Daoy (cell line): Measurements from ENCODE around the gene FGFR4. TPM values are rescaled to one million over a fixed set of nuclear protein-coding genes. Genes with fewer than 3 reads are reported as not detected.

Experiments
- DNase-seq: peaks from one replicate; pipeline ENCODE4 v3.0.0-alpha.2; 2015; ENCODE audit warnings: low read depth
- total RNA-seq: library from RNA; depleted of rRNA; stranded (reverse); fragments of >200 nt; shearing (Covaris generic); gene quantifications from 2 replicates; pipeline ENCODE4 v1.2.3, GENCODE V29; 2014

Gene FGFR4
- total RNA-seq, 1 experiment from 2014 or later: 0.97 TPM

DNA sequence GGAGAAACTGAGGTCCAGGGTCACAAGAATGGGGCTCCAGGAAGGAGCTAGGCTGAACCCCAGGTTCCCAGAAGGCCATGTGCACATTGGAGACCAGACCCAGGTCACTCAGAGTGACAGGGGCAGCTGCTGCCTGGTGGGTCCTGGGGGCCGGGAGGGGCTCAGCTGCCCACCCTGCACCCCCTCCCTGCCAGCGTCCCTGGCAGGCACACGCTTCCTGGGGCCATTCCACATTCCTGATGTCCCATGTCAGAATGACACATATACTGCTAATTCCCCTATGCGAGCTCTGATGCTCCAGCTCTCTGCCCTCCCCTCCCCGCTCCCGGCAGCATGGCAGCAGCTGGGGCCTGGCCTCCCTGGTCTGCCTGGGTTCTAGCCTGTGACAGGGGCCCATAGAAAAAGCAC, 14.0 kb downstream of the FGFR4 start:
- DNase-seq: peak; percentile 38

DNA sequence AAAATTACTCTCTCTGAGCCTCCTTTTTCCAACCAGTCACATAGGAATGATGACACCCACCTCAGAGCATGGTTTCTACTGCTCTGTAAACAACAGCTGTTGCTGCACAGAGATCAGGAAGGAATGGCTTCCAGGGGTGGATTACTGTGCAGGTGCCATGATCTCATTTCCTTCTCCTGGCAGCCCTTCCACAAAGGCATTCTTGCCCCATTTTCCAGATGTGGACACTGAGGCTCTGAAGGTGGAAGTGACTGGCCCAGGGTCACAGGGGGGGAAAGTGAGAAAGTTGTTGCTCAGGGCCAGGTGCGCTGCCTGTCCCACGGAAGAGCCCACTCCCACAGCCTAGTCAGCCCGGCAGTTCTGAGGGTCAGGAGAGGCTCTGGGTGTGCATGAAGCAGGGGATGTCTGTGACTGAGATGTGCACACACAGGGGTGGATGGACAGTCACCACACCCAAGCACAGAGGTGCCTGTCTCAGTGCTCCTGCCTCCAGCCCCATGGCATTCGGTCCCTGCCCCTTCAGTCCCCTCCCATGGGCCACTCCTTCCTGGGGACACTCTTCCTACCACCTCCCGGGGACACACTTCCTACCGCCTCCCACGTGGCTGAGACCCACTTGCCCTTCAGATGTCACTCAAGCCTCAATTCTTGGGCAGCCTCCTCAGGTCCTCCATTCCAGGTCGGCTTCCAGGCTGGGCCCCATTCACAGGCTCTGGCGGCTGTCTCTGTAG, 17.0 kb downstream of the FGFR4 start:
- DNase-seq: no peak

GRCh38 chr5:177105691-177106476, 19.2 kb downstream of the FGFR4 start:
- no peak for DNase-seq

DNA sequence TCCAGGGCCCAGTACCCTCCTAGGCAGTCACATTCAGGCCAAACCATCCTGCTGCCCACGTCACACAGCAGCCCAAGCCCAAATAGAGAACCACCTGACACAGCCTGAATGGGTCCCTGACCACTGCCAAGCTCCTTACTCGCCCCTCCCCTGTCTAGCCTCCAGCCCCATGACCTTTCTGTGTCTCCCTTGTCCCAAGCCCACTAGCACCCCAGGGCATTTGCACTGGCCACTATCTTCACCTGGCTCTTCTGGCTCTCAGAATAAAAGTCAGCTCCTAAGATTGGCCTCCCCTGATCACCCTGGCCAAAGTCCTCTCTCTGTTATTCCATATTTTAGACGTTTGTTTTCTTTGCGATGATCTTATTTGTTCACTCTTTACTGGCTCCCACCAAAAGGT, 20.4 kb downstream of the FGFR4 start:
- DNase-seq: no peak

DNA sequence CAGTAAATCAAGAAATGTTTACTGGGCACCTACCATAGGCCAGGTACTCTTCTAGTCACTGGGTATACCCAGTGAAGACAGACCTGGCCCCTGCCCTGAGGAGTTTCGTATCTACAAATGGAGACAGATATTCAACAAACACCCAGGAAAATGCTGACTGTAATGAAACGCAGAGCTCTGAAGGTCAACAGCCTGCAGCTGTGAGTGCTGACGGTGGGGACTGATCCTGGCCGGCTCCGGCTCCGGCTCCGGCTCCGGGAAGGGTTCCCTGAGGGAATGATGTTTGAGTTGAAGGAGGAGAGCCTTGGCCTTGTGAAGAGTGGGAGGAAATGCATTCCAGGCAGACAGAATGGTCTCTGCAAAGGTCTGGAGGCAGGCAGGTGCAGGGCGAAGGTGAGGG, 23.1 kb downstream of the FGFR4 start:
- no peak for DNase-seq

DNA sequence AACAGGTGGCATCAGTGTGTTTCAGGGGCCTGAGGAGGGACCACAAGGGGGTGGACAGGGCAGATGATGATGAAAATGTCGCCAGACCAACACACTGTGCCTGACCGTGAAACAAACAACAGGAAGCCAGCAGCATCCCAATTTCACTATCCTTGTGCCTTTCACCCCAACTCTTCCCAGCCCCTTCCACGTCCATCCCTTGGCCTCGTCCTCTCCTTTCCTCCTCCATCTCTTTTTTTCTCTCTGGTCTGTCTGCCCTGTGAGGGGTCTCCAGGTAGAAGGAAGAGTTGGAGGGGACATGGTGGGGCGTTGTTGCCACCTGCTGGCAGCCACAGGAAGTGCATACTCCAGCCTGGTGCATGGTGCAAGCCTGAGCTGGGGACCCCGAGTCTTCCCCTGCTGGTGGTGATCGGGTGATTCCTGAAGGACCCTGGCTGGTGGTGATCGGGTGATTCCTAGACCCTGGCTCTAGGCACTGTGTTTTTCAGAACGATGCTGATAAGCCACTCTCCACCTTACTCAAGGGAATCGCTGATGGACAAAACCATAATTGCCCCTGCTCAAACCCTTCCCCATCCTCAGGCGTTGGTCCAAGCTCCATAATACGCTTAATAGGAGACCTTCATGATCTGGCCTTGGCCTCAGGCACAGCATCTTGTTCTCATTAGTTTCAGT, 25.1 kb downstream of the FGFR4 start:
- DNase-seq: peak; percentile 66

DNA sequence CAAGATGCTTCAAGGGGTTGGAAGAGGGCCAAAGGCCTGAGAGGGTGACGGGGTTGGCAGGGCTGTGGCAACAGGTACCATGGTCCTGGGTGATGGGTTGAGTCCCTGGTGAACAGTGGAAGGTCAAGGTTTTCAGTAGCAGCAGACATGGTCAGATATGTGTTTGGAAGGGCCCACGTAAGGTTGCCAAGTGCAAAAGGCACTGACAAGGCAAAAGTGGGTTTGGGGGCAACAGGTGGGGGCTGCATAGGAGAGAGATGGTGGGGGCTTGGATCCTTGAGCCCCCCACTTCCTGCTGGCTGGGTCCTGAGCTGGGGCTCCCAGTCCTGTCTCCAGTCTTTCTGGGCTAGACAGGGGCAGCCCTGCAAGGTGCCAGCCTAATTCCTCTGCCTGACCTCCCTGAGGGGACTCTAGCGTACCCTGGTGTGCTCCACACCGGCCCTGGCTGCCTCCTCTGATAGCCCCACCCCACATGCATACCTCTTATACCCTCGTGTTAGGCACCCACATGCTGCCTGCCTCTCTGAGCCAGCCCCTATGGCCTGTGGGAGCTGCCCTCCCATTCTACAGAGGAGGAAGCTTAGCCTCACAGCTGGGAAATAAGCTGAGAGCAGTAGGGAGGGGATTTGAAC, 26.0 kb downstream of the FGFR4 start:
- no peak for DNase-seq

- peak; percentile 77 for DNase-seq
Observed at GRCh38 chr5:177113566-177114424, 27.1 kb downstream of the FGFR4 start.

DNA sequence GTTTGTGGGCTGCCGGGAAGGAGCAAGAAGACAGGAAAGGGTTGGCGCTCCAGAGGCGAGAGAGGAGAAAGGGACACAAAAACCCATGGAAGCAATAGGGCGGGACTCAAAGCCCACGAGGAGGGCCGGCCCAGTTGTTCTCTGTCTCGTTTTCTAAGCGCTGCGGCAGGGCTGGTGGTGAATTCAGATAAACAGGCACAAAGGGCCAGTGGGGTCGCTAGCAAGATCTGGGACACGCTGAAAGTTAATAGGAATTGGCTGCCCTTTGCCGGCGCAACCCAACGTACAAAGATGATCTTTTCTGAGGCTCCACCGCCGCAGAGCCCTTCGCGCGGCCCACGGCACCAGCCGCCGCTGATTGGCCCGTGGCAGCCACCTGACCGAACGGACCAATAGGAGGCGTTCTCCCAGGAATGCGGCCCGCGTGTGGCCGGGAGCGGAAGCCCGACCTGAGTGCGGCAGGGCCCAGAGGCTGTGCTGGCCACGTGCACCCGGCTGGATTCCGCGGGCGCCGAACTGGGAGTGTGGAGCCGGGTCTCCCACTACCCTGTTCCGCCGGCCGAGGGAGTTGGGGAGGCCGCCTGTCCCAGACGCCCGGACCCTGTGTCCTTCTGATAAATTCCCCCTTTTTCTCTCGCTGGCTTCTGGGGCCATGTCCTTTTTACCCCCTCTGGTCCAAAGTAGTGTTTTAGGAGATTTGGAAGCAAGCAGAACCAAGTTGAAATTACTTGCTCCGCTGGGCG, 30.1 kb downstream of the FGFR4 start:
- peak; percentile 54 for DNase-seq

DNA sequence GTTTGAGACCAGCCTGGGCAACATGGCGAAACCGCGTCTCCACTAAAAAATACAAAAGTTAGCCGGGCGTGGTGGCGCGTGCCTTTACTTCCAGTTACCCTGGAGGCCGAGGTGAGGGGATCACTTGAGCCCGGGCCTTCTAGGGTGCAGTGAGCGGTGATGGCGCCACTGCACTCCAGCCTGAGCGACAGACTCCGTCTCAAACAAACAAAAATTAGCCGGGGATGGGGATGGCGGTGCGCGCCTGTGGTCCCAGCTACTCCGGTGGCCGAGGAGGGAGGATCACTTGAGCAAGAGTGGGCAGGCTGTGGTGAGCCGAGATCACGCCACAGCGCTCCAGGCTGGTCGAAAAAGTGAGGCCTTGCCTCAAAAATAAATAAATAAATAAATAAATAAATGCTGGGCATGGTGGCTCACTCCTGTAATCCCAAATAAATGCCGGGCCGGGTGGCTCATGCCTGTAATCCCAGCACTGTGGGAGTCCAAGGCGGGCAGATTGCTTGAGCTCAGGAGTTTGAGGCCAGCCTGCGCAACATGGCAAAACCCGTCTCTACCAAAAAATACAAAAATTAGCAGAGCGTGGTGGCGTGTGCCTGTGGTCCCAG, 30.8 kb downstream of the FGFR4 start:
- no peak for DNase-seq

DNA sequence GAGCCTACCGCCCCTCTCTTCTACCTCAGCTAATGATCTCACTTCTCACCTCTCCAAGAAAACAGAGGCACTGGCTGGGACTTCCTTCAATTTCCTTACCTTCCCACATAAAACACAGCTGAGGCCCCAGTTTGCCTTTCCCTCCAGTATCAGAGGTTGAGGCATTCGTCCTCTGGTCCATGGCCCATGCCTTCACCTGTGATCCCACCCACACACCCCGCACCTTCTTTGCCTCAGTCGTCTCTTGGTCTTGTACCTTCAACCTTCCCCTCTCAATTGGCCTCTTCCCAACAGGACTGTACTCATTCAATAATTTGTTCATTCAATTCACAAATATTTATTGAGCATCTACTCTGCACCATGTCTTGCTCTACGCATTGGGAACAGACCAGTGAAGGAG, 35.9 kb downstream of the FGFR4 start:
- no peak for DNase-seq

GRCh38 chr5:177123789-177124485, 37.2 kb downstream of the FGFR4 start:
- no peak for DNase-seq

DNA sequence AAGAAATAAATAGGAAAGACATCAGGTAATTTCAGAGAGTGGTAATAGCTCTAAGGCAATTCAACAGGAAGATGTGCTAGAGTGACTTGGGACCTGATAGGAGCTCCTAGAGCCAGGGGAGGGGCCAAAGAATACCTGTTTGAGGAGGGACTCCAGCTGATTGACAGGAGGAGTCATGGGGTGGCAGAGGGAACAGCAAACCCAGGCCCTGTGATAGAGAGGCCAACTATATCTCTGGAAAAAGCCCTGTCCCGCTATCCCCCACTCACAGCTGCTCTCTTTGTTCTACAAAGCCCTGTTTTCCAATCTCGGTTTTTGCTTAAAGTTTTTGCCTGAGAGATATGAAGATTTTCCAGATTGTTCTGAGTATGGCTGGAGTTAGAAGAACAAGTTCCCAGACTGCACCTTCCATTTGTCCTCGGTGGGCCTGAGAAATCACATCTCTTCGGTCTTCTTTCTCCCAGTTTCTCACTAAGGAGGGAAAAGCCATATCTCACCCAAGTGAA, 37.8 kb downstream of the FGFR4 start:
- no peak for DNase-seq

DNA sequence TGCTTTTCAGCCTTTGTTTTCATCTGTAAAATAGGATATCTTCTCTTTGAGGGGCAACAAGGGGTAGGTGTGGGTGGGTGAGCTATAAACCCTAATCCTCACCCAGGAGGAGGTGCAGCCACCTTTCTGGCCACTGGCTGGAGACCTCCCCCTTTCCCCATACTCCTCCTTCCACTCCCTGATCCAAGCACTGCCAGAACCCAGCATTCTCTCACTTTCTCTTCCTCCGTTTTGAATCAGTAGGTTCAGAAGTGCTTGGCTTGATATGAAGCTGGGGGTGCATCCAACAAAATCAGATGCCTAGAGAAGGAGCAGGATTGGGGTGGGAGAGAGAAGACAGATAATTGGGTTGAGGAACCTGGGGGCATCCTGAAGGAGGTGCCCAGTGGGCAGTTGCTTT, 40.1 kb downstream of the FGFR4 start:
- DNase-seq: no peak

DNA sequence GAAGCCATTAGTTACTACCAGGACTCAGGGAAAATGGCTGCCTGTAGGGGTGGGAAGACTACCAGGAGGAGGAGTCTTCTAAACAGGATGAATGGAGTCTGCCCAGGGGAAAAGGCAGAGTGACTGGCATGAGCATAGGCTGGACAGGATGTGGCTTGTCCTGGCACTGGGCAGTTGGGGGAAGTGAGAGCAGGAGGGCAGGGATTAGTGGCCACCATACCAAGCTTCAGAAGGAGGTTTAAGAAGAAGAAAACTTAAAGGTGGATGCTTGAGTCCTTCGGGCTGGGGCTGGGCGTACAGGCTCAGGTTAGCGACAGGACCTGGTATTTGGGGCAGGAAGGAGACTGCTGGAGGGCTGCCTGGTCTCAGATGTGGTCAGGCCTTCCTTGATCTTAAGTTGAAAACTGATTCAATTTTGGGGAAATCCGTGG, 41.9 kb downstream of the FGFR4 start:
- no peak for DNase-seq

- DNase-seq: no peak
Observed at GRCh38 chr5:177130211-177131018, 43.7 kb downstream of the FGFR4 start.

DNA sequence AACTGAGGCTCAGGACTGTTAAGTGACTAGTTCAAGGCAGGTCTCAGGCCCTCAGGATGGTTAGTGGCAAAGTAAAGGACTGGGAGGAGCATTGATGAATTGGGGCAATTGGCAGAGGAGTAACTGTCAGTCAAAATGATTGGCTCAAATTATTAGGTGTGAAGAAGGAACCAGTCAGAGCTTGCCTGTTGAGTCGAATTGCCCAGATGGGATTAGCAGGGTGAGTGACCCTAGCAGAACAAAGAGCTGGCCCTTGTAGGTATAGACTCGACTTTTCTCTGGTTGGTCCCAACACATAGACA, 44.3 kb downstream of the FGFR4 start:
- no peak for DNase-seq

DNA sequence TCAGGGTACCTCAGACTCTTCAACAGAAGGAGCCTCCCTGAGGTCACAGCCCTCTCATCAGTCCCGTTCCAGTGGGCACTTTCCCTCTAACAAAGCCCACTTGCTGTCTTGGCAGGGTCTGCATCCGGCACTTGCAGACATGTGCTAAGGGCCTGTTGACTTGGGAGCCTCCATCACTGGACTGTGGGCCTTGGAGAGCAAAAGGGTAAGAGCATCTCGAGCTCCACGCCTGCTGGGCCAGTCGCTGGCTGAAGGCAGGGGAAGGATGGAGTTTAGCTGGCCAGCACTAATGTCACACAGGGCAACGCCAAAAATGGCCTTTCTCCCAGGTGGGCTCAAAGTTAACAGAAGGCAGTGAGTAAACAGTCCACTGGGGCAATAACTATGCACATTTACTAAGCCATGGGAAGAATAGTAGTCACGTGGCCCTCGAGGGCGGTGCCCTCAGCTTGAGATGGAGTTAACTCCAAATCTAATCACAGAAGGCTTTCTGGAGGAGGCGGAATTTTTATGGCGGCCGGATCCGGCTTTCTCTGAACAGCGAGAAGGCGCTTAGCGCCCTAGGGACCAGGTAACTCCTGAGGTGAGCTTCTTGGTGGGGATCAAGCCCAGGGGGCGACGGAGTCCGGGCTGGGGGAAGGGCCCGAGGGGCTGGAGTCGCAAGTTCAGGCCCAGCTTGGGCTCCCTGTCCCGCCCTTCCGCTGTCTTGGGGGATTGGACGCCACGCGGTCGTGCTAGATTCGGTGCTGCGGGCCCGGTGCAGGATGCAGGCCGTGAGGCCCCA, 44.8 kb downstream of the FGFR4 start:
- no peak for DNase-seq
